ENCODE data around the gene BRI3BP. TPM values are rescaled to one million over a fixed set of nuclear protein-coding genes. Genes with fewer than 3 reads are reported as not detected.
A peak's percentile ranks its signal among the peaks of the same experiment; 100 is the strongest.

BRI3BP gene
- total and polyA plus RNA-seq, 2 experiments from 2014 or later, result 6.1 to 14.6 TPM

DNA sequence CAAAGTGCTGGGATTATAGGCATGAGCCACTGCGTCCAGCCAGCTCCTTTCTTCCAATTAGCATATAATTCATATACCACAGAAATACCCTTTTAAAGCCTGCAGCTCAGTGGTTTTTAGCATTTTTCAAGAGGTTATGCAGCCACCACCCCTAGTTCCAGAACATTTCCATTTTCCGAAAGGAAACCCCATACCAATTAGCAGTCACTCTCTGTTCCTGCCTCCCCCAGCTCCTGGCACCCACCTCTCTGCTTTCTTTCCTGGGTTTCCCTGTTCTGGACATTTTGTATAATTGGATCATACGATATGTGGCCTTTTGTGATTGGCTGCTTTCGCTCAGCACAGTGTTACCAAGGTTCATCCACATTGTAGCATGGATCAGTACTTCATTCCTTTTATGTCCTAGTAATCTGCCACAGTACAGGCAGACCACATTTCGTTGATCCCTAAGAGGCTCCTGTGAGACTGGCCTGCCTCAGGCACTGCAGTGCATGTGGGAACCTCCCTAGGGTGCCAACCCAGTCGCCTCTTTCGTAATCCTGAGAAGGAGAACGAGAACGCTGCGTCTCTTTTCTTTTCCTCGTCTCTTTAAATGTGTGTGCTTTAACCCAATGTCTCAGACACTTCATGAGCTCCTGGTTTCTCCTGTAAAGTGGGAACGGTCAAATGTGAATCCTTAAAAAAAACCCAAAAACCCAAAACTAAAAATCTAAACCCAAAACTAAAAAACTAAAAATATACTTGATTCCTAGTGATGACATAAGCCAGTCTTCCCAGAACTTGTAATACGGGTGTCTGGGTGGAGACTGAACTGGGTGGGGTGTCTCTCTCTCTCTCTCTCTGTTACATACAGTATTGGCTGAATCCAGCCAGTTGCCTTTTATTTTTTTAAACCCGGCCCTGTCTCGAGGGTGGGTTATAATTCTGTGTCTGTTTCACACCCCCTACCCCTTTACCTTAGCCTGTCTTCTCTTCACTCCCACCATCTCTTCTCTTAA is 86.5 kb downstream of the BRI3BP start:
- H3K4me1 ChIP-seq (ENCODE audit: insufficient read depth), result no peaks in the 10 kb centered on the region
- H3K79me2 ChIP-seq, result no peaks in the 10 kb centered on the region
- H4K20me1 ChIP-seq (ENCODE audit: insufficient read depth, poor library complexity, severe bottlenecking), result no peaks in the 10 kb centered on the region
- 81% methylated on average over 15 of the region's 15 CpGs for WGBS (ENCODE audit: low lambda C conversion rate, missing lambda C conversion rate)
- H3K4me2 ChIP-seq, result peak overlapping the region; percentile 35
- H3K9me2 ChIP-seq (replicated peaks; ENCODE audit: insufficient read depth), result no peaks in the 10 kb centered on the region
- H3K4me3 ChIP-seq, result no peak overlapping the region
- no peak for TF ChIP-seq EZH2 (IDR thresholded peaks at IDR 0.05; ENCODE audit: borderline replicate concordance)
- H2AFZ ChIP-seq, result no peak overlapping the region
- H3K27ac ChIP-seq, result peak overlapping the region; percentile 81
- H3K27me3 ChIP-seq, result no peaks in the 10 kb centered on the region
- H3K9me3 ChIP-seq (ENCODE audit: low read depth), result no peaks in the 10 kb centered on the region
- no peaks in the 10 kb centered on the region for H3K36me3 ChIP-seq (replicated peaks; ENCODE audit: insufficient read depth, low read depth)
- peak; percentile 39 for DNase-seq (ENCODE audit: low spot score)

Small RNA genes within 50 kb of the gene (small RNA-seq; reads per million reads assigned to genes)
- gene AC122688.1, result not detected

Other genes starting within 250 kb of the BRI3BP start
- gene SCARB1, start 129.8 kb upstream of the BRI3BP start, total RNA-seq, result 50.4 and 51.5 TPM in 2 replicates
- 68.1 and 90.0 TPM in 2 replicates for gene SCARB1, start 129.8 kb upstream of the BRI3BP start, polyA plus RNA-seq
- gene UBC, start 79.0 kb upstream of the BRI3BP start, total RNA-seq, result 1,410 and 1,439 TPM in 2 replicates
- gene UBC, start 79.0 kb upstream of the BRI3BP start, polyA plus RNA-seq, result 1,142 and 1,267 TPM in 2 replicates
- 7.0 and 7.3 TPM in 2 replicates for gene DHX37, start 4.5 kb upstream of the BRI3BP start, total RNA-seq
- 6.1 and 7.2 TPM in 2 replicates for gene DHX37, start 4.5 kb upstream of the BRI3BP start, polyA plus RNA-seq
- 20.6 and 24.2 TPM in 2 replicates for gene AACS, start 71.8 kb downstream of the BRI3BP start, total RNA-seq
- gene AACS, start 71.8 kb downstream of the BRI3BP start, polyA plus RNA-seq, result 33.2 and 34.0 TPM in 2 replicates
- gene TMEM132B, start 192.7 kb downstream of the BRI3BP start, total RNA-seq, result 0.36 and 0.83 TPM in 2 replicates
- 0.71 and 1.6 TPM in 2 replicates for gene TMEM132B, start 192.7 kb downstream of the BRI3BP start, polyA plus RNA-seq